KMS-11 (cell line): ENCODE measurements around the gene OR6J1.

Source experiments
- H2AFZ ChIP-seq: fragments of 200-600 bp; sonication (generic); 2 replicates; pipeline ENCODE4 v1.6.1; 2016; ENCODE audit warnings: antibody characterized with exemption, mixed run types, low read depth
- H3K27ac ChIP-seq: fragments of 200-600 bp; sonication (generic); 2 replicates; pipeline ENCODE4 v1.6.1; 2016; ENCODE audit warnings: mild to moderate bottlenecking, mixed run types
- H3K27me3 ChIP-seq: fragments of 200-600 bp; sonication (generic); 2 replicates; pipeline ENCODE4 v1.6.1; 2017; ENCODE audit warnings: mild to moderate bottlenecking, low read depth, mixed run types, moderate library complexity; ENCODE audit not compliant: insufficient read depth
- H3K36me3 ChIP-seq: fragments of 200-600 bp; sonication (generic); 2 replicates; pipeline ENCODE4 v1.6.1; 2017; ENCODE audit warnings: mild to moderate bottlenecking, mixed run types; ENCODE audit not compliant: insufficient read depth
- H3K4me1 ChIP-seq: fragments of 200-600 bp; sonication (generic); 2 replicates; pipeline ENCODE4 v1.6.1; 2016; ENCODE audit warnings: mild to moderate bottlenecking, low read depth, mixed run types; ENCODE audit not compliant: poor library complexity, severe bottlenecking
- H3K4me2 ChIP-seq: fragments of 200-600 bp; sonication (generic); 2 replicates; pipeline ENCODE4 v1.7.0; 2016; ENCODE audit warnings: mild to moderate bottlenecking, mixed run types
- H3K4me3 ChIP-seq: fragments of 200-600 bp; sonication (generic); IDR thresholded peaks from 2 replicates; pipeline ENCODE4 v1.6.1; 2017; ENCODE audit warnings: low read depth, low read length, mixed read lengths; ENCODE audit not compliant: insufficient read depth
- H3K79me2 ChIP-seq: fragments of 200-600 bp; sonication (generic); 2 replicates; pipeline ENCODE4 v1.6.1; 2016; ENCODE audit warnings: low read depth, mixed run types; ENCODE audit not compliant: insufficient read depth
- H3K9ac ChIP-seq: fragments of 200-600 bp; sonication (generic); 2 replicates; pipeline ENCODE4 v1.6.1; 2016; ENCODE audit warnings: mild to moderate bottlenecking, mixed run types
- H4K20me1 ChIP-seq: fragments of 200-600 bp; sonication (generic); 2 replicates; pipeline ENCODE4 v1.6.1; 2016; ENCODE audit warnings: mild to moderate bottlenecking, mixed run types; ENCODE audit not compliant: insufficient read depth
- TF ChIP-seq, protein P1 (sequence below): fragments of 200-600 bp; sonication (generic); conservative IDR thresholded peaks from 2 replicates; pipeline ENCODE4 v1.6.1; 2017; ENCODE audit warnings: low read depth, mild to moderate bottlenecking, antibody characterized with exemption, low read length, moderate library complexity, mixed read lengths

OR6J1 gene

DNA sequence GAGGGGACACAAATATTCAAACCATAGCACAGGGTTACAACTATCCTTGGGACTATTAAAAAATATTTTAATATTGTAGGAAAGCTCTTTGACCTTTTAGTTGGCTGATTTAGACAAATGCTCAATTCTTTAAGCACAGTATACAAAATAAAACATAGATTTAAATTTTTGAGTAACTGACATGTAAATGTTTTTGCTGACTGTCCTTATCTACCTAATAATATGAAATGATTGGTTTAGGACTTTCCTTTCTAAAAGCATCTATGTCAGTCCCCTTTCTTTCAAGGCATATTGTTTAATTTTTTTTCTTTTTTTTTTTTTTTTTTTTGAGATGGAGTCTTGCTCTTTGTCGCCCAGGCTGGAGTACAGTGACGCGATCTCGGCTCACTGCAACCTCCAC is 16.5 kb upstream of the OR6J1 start:
- H3K4me3 ChIP-seq, result no peak overlapping the region
- no peak overlapping the region for H2AFZ ChIP-seq
- TF ChIP-seq, protein P1, sequence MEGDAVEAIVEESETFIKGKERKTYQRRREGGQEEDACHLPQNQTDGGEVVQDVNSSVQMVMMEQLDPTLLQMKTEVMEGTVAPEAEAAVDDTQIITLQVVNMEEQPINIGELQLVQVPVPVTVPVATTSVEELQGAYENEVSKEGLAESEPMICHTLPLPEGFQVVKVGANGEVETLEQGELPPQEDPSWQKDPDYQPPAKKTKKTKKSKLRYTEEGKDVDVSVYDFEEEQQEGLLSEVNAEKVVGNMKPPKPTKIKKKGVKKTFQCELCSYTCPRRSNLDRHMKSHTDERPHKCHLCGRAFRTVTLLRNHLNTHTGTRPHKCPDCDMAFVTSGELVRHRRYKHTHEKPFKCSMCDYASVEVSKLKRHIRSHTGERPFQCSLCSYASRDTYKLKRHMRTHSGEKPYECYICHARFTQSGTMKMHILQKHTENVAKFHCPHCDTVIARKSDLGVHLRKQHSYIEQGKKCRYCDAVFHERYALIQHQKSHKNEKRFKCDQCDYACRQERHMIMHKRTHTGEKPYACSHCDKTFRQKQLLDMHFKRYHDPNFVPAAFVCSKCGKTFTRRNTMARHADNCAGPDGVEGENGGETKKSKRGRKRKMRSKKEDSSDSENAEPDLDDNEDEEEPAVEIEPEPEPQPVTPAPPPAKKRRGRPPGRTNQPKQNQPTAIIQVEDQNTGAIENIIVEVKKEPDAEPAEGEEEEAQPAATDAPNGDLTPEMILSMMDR, result no peak
- no peak overlapping the region for H3K4me2 ChIP-seq
- H3K27me3 ChIP-seq, result no peaks in the 10 kb centered on the region
- H3K36me3 ChIP-seq, result no peaks in the 10 kb centered on the region
- H3K79me2 ChIP-seq, result no peaks in the 10 kb centered on the region
- H3K27ac ChIP-seq, result no peak overlapping the region
- no peak overlapping the region for H3K9ac ChIP-seq
- H3K4me1 ChIP-seq, result peaks cover 36% of the 10 kb centered on the region
- no peaks in the 10 kb centered on the region for H4K20me1 ChIP-seq

DNA sequence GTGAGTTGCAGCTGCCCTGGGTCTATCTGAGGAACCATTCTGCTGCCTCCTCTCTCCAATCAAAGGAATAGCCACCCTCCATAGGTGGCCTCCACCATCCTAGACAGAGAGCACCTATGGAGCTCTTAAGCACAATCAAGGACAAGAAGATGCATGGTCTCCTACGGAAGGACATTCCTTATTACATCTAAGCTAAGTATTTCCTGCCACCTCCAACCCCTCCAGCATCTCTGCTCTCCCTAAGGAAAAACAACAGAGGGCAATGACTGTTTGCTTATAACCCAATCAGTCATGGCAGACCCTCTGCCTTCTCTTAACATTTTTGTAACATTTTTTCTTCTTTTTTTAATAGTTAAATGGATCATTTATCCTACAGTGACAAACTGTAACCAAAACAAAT is 14.8 kb upstream of the OR6J1 start:
- TF ChIP-seq, protein P1, result no peak
- Histone ChIP-seq H3K4me1 (peaks cover 33% of the 10 kb centered on the region), H3K27ac (no peak overlapping the region), H3K36me3 (no peaks in the 10 kb centered on the region), H3K4me2 (no peak overlapping the region), H2AFZ (no peak overlapping the region), H3K9ac (no peak overlapping the region), H3K4me3 (no peak overlapping the region), H4K20me1 (no peaks in the 10 kb centered on the region), H3K79me2 (no peaks in the 10 kb centered on the region), H3K27me3 (no peaks in the 10 kb centered on the region)

DNA sequence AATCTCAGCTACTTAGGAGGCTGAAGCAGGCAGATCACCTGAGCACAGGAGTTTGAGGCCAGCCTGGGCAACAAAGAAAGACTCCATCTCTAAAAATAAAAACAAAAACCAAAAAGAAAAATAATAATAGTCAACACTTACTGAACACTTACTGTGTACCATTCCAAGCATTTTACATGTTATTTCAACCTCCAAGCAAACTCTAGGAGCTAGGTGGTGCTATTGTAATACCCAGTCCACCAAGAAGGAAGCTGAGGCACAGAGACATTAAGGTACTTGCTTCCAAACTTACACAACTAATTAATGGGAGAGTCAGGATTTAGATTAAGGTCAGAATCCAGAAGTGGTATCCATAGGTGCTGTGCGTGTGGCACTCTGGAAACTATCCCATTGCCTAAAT is 13.7 kb upstream of the OR6J1 start:
- Histone ChIP-seq H2AFZ (no peak overlapping the region), H3K36me3 (no peaks in the 10 kb centered on the region), H3K4me3 (no peak overlapping the region), H4K20me1 (no peaks in the 10 kb centered on the region), H3K27ac (no peak overlapping the region), H3K79me2 (no peaks in the 10 kb centered on the region), H3K4me1 (peaks cover 41% of the 10 kb centered on the region), H3K27me3 (no peaks in the 10 kb centered on the region), H3K4me2 (no peak overlapping the region), H3K9ac (no peak overlapping the region)
- TF ChIP-seq, protein P1, result peak; percentile 26; the same call in 1 of the 2 replicates

DNA sequence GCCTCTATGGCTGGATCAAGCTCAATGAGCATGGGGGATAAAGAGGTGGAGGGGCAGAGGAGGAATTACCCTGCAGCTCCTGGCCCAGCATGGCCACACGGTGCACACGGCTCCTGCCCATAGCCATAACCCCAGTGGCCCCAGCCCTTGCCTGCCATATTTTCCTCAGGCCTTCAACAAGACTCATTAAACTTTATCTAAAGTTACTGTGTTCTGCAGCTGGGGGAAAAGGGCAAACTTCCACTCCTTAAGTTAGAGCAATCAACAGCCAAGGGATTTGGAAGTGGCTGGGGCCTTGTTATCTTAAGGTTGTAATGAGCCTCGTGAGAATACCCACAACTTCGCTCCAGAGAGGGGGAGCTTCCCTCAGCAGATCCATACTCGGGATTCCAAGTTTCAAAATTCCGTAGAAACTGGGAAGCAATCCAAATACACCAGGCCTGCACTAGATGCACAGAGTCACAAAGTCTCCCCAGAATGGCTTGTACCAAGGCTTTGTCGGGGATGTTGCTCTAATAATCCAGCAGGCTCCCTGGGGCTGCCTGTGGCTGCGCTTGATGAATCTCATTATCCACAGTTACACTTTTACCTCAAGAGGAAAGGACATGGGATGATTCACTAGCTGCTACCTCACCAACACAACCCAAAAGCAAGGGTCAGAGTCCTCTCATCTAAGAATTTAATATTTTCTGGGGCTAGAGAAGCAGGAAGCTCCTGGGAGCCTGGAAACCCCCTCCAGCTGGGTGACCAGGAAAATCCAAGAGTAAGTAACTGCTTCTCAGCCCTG is 13.0 kb upstream of the OR6J1 start:
- H3K4me1 ChIP-seq, result peaks cover 48% of the 10 kb centered on the region
- no peaks in the 10 kb centered on the region for H3K36me3 ChIP-seq
- H3K27me3 ChIP-seq, result no peaks in the 10 kb centered on the region
- no peaks in the 10 kb centered on the region for H3K79me2 ChIP-seq
- TF ChIP-seq, protein P1, result no peak
- no peak overlapping the region for H3K27ac ChIP-seq
- H3K4me2 ChIP-seq, result no peak overlapping the region
- no peaks in the 10 kb centered on the region for H4K20me1 ChIP-seq
- H2AFZ ChIP-seq, result no peak overlapping the region
- no peak overlapping the region for H3K9ac ChIP-seq
- H3K4me3 ChIP-seq, result no peak overlapping the region
